Spleen (tissue), 7 donors: ENCODE measurements around the gene SPON1.

Experiments
- POLR2A ChIP-seq, 3 donors: fragments of 450-650 bp; IDR thresholded peaks; one replicate each; pipeline ENCODE4 v1.5.1; 2017; ENCODE audit warnings: antibody characterized with exemption in 3 of 3, mild to moderate bottlenecking in 1 of 3
- POLR2AphosphoS5 ChIP-seq, 3 donors: sonication (generic); formaldehyde crosslinking; IDR thresholded peaks; one replicate each; pipeline ENCODE4 v1.5.1; 2017; ENCODE audit warnings: antibody characterized with exemption in 3 of 3
- TF ChIP-seq, protein P1 (sequence below), 11 experiments: fragments of 200-600 bp in 7 of 11; fragments of 450-650 bp in 4 of 11; sonication (generic) in 4 of 11; IDR thresholded peaks in 8 of 11; conservative IDR thresholded peaks in 3 of 11; 1 replicate in 7 of 11; 2 replicates in 4 of 11; pipeline versions ENCODE4 v1.4.0 to v1.8.0; 2016 to 2021; ENCODE audit warnings: antibody characterized with exemption in 11 of 11, inconsistent platforms in 4 of 11, mild to moderate bottlenecking in 1 of 11
- donor health status: DM: no; HTN: no; CAD: no; lungs with moderate emphysema.
- donor health status: DM: no; HTN: no; CAD: no.
- donor health status: DM: no; HTN: no; CAD: no.

DNA sequence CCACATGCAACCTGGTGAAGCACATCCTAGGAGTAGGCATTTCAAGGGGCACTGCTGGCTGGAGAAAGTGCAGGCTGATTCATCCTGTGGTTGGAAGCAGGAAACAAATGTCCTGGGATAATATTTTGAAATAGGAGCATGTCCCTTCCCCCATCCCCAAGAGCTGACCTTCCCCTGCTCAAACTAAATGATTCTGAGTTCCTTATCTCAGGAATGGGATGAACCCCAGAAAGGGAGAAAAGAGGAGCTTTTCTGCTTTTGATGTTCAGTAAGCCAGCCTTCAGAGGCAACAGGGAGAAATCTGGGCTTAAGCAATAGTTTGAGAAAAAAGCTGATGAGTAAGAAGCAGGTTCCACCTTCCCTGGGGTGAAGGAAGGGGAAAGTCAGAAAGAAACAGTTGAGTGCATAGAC, 19.5 kb upstream of the SPON1 start:
- TF ChIP-seq, protein P1, sequence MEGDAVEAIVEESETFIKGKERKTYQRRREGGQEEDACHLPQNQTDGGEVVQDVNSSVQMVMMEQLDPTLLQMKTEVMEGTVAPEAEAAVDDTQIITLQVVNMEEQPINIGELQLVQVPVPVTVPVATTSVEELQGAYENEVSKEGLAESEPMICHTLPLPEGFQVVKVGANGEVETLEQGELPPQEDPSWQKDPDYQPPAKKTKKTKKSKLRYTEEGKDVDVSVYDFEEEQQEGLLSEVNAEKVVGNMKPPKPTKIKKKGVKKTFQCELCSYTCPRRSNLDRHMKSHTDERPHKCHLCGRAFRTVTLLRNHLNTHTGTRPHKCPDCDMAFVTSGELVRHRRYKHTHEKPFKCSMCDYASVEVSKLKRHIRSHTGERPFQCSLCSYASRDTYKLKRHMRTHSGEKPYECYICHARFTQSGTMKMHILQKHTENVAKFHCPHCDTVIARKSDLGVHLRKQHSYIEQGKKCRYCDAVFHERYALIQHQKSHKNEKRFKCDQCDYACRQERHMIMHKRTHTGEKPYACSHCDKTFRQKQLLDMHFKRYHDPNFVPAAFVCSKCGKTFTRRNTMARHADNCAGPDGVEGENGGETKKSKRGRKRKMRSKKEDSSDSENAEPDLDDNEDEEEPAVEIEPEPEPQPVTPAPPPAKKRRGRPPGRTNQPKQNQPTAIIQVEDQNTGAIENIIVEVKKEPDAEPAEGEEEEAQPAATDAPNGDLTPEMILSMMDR (IDR thresholded peaks at IDR 0.05 in 8 of 11, conservative IDR thresholded peaks at IDR 0.05 in 3 of 11) = no peak
- TF ChIP-seq POLR2A (IDR thresholded peaks at IDR 0.05) (no peak), POLR2AphosphoS5 (IDR thresholded peaks at IDR 0.05) (no peak)
